EL (cell line): ENCODE measurements around the gene CAMK1D.

ENCODE experiments used
- DNase-seq: peaks from one replicate; pipeline ENCODE4 v3.0.0-alpha.2; 2016

Gene CAMK1D

DNA sequence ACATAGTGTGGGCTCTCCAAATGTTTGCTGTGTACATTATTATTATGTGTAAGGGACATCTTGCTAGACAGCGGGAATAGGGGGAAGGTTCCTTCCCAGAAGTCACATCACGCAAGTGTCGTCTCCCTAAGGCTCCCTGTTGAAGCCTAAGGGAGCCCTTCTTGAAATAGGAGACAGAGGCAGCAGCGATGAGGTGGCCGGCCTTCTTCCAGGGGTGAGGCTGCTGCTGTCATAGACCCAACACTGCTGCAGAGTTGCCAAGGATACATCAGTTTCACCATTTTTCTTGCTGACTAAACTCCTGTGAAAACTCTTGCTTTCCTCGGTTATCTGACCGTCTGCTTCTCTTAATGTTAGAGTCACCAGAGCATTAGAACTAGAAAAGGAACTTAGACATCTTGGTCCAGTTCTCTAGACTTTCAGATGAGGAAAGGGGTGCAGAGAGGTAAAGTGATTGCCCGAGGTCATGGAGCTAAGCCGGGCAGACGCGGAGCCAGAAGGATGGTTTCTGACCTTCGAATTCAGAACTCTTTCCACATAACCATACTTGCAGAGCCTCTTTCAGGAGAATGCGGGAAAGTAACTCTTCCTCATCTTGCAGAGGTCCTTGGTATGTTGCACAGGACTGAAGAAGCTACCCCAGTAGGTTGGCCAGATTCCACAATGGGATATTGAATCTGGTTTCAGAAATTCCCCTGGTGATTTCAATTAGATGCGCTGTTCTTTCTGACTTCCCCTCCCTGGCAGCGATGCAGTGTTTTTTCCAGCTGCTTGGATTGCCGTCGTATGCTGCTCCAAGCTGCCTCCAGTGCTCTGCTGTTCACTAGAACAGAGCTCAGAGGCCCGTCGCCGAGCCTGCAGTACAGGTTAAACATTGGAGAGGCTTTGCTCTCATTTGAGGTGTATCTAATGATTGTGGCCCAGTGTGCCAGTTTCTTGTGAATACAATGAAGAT, 217.1 kb downstream of the CAMK1D start:
- DNase-seq, result no peak

GRCh38 chr10:12568391-12569009, 219.2 kb downstream of the CAMK1D start:
- DNase-seq, result no peak

- no peak for DNase-seq
Observed at GRCh38 chr10:12572281-12572680, 222.9 kb downstream of the CAMK1D start.

DNA sequence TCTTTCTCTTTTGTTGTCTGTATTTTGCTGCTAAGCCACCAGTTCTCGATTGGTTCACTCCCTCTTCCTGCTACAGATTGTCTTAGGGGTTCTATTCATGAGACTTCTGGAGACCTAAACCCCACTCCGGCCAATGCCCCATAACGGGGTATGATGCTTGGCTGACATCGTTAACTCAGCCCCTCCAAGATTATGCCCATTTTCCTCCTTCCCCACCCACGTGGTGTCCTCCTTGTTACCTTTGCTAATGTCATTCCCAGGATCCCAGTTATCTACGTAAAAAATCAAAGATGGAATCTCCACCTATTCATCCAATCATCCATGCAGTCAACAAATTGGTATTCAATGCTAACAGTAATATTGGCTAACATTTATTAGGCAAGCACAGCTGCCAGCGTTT, 228.3 kb downstream of the CAMK1D start:
- DNase-seq, result no peak

GRCh38 chr10:12579954-12580858, 230.9 kb downstream of the CAMK1D start:
- no peak for DNase-seq

DNA sequence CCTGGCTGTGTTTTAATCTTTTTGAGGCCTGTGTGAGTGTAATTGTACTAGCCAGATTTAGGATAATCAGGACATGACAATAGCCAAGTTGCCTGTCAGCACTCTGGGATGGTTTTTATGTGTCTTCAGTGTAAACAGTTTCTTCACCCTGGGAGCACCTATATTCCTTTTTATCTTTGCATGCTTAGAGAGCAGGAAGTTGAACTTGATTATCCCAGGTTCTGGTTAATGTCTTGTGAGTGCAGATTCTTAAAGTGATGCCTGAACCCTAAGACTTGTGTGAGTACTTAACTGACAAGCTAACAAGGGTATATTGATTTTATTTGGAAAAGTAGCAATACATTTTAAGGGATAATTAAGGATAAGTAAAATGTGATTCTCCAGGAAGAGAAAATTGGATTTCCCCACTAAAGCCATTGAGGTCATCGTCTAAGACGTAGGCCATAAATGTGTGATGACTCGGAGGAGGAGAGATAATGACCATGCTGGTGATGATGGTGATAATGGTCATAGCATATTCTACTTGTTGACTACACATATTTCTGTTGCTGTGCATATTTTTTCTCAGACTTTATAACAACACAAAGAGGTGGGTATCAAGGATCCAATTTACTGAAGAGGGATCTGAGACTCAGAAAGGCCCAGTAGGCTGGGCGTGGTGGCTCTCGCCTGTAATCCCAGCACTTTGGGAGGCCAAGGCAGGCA, 234.7 kb downstream of the CAMK1D start:
- no peak for DNase-seq

GRCh38 chr10:12586741-12587140, 237.4 kb downstream of the CAMK1D start:
- DNase-seq, result no peak

GRCh38 chr10:12587451-12587888, 238.1 kb downstream of the CAMK1D start:
- no peak for DNase-seq

- peak; percentile 32 for DNase-seq
Observed at GRCh38 chr10:12588091-12588860, 238.9 kb downstream of the CAMK1D start.

GRCh38 chr10:12589291-12589690, 239.9 kb downstream of the CAMK1D start:
- no peak for DNase-seq

GRCh38 chr10:12589791-12590190, 240.4 kb downstream of the CAMK1D start:
- no peak for DNase-seq

GRCh38 chr10:12590675-12591659, 241.6 kb downstream of the CAMK1D start:
- no peak for DNase-seq

DNA sequence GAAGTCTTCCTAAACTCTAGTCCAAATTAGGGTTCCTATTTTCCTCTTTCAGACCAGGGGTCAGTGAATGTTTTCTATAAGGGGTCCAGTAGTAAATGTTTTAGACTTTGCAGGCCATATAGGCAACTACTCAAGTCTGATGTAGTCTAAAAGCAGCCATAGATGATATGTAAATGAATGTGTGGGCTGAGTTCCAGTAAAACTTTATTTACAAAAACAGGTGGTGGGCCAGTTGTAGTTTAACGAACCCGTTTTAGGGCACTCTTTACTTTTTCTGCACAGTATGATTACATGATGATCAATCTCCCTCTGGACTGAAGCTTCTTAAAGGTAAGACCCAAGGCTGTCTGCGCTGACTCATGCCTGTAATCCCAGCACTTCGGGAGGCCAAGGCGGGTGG, 243.6 kb downstream of the CAMK1D start:
- DNase-seq, result no peak

GRCh38 chr10:12594448-12594944, 245.1 kb downstream of the CAMK1D start:
- DNase-seq, result no peak

- no peak for DNase-seq
Observed at GRCh38 chr10:12595936-12596576, 246.7 kb downstream of the CAMK1D start.

- no peak for DNase-seq
Observed at GRCh38 chr10:12597176-12597575, 247.8 kb downstream of the CAMK1D start.

GRCh38 chr10:12597788-12598765, 248.7 kb downstream of the CAMK1D start:
- DNase-seq, result no peak

DNA sequence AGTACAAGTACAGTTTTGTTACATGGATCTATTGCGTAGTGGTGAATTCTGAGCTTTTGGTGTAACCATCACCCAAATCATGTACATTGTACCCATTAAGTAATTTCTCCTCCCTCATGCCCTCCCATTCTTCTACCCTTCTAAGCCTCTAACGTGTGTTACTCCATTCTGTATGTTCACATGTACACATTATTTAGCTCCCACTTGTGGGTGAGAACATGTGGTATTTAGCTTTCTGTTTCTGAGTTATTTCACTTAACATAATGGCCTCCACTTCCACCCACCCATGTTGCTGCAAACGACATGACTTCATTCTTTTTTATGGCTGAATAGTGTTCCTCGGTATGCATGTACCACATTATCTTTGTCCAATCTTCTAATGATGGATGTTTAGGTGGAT, 251.3 kb downstream of the CAMK1D start:
- no peak for DNase-seq
